GM12878 (cell line): ENCODE measurements around the gene ZNF618.

Experiments
- CHD2 ChIP-seq: IDR thresholded peaks from 2 replicates; pipeline ENCODE4 v1.6.1; 2011; ENCODE audit warnings: low read depth, low read length, improper control_type of control experiment, borderline replicate concordance
- CTCF ChIP-seq, 3 experiments: IDR thresholded peaks in 2 of 3; conservative IDR thresholded peaks in 1 of 3; 2 replicates each; pipeline ENCODE4 v1.5.1; 2011; ENCODE audit warnings: low read depth in 3 of 3, low read length in 3 of 3, mild to moderate bottlenecking in 3 of 3, control low read depth in 2 of 3, moderate library complexity in 2 of 3, inconsistent platforms in 1 of 3, mixed read lengths in 1 of 3; ENCODE audit not compliant: control insufficient read depth in 2 of 3, insufficient read depth in 1 of 3; ENCODE audit errors: extremely low read depth in 1 of 3
- DPF2 ChIP-seq: fragments of 450-650 bp; IDR thresholded peaks from 2 replicates; pipeline ENCODE4 v1.6.1; 2017; ENCODE audit warnings: mild to moderate bottlenecking
- FOS ChIP-seq: IDR thresholded peaks from 3 replicates; pipeline ENCODE4 v1.6.1; 2011; ENCODE audit warnings: borderline replicate concordance; ENCODE audit not compliant: insufficient read length; ENCODE audit errors: extremely low read depth
- GABPA ChIP-seq: IDR thresholded peaks from 2 replicates; pipeline ENCODE4 v1.6.1; 2014; ENCODE audit warnings: antibody characterized with exemption, low read depth, mild to moderate bottlenecking, inconsistent platforms
- JUND ChIP-seq: IDR thresholded peaks from 2 replicates; pipeline ENCODE4 v1.6.1; 2012; ENCODE audit warnings: low read depth, mild to moderate bottlenecking, low read length, improper control_type of control experiment, moderate library complexity
- NFYA ChIP-seq: IDR thresholded peaks from 2 replicates; pipeline ENCODE4 v1.6.1; 2011; ENCODE audit warnings: low read depth, mild to moderate bottlenecking, low read length, improper control_type of control experiment, borderline replicate concordance
- POLR2A ChIP-seq: IDR thresholded peaks from 2 replicates; pipeline ENCODE4 v1.6.1; 2011; ENCODE audit warnings: low read depth, mild to moderate bottlenecking, low read length
- SMC3 ChIP-seq: IDR thresholded peaks from 2 replicates; pipeline ENCODE4 v1.6.1; 2011; ENCODE audit warnings: low read length, improper control_type of control experiment, borderline replicate concordance
- SRF ChIP-seq, 2 experiments: IDR thresholded peaks; 2 replicates each; pipeline ENCODE4 v1.6.1; 2011; ENCODE audit warnings: low read depth in 2 of 2, low read length in 2 of 2, mild to moderate bottlenecking in 1 of 2, moderate library complexity in 1 of 2
- TF ChIP-seq, protein P1 (sequence below): IDR thresholded peaks from 2 replicates; pipeline ENCODE4 v1.6.1; 2012; ENCODE audit warnings: low read depth, low read length, improper control_type of control experiment

DNA sequence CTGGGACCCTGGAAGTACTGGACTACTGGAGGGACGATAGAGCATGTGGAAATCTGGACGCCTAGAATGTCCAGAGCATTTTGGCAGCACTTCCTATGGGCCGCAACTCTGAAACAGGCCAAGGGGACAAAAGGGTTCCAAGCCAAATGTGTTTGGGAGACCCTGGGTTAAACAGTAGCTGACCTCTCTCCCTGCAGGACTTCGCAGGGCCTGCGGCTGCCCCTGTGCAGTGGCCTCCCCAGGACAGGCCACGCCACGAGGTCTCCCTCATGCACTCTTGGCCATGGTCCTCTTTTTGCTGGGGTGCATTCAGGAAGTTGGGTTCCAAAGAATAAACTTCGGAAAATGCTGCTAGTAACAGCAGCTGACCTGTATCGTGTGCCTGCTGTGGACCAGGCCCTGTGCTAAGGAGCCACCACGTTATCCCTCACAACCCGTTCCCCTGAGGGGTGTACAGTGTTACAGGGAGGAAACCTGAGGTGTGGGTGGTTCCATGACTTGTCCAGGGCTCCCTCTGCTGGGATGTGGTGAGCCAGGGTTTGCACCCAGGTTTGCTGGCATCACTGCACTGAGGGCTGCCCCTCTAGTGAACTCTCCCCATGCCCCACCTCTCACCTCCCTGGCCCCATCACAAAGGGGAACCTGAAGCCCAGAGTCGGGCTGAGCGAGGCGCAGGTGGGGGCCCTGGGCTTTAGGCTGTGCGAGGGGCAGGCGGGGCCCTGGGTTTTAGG, 122.6 kb downstream of the ZNF618 start:
- no peak for TF ChIP-seq DPF2
- no peak for TF ChIP-seq NFYA
- TF ChIP-seq, protein P1, sequence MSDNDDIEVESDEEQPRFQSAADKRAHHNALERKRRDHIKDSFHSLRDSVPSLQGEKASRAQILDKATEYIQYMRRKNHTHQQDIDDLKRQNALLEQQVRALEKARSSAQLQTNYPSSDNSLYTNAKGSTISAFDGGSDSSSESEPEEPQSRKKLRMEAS, result no peak
- TF ChIP-seq GABPA, result no peak
- TF ChIP-seq POLR2A, result no peak
- TF ChIP-seq CHD2, result no peak
- no peak for TF ChIP-seq CTCF (IDR thresholded peaks at IDR 0.05 in 2 of 3, conservative IDR thresholded peaks at IDR 0.05 in 1 of 3; ENCODE audit: control insufficient read depth in 2 of 3, extremely low read depth in 1 of 3, insufficient read depth in 1 of 3, low read depth in 3 of 3, low read length in 3 of 3)
- no peak for TF ChIP-seq JUND
- TF ChIP-seq SRF (IDR thresholded peaks at IDR 0.05; ENCODE audit: low read depth in 2 of 2, low read length in 2 of 2), result no peak
- no peak for TF ChIP-seq SMC3
- TF ChIP-seq FOS, result no peak
